Thyroid gland (tissue), 4 donors: ENCODE data around the gene ENTPD6. TPM values are rescaled to one million over a fixed set of nuclear protein-coding genes. Genes with fewer than 3 reads are reported as not detected.
A peak's percentile ranks its signal among the peaks of the same experiment; 100 is the strongest.
"Not testable (repeated sequence)": the region's sequence is repeated elsewhere in the genome, so short reads cannot be mapped to it uniquely, and the experiment has no call there.

Source experiments
- DNase-seq, 2 donors: peaks; one replicate each; pipeline ENCODE4 v3.0.0-alpha.2; 2019
- H3K27ac ChIP-seq, 3 donors: fragments of 200-600 bp; sonication (generic); 1 replicate in 2 of 3; 2 replicates in 1 of 3; pipeline ENCODE4 v1.5.1; 2016 to 2019; ENCODE audit warnings: mild to moderate bottlenecking in 1 of 3, moderate library complexity in 1 of 3
- H3K27me3 ChIP-seq: fragments of 200-600 bp; sonication (generic); one replicate; pipeline ENCODE4 v1.5.1; 2019
- H3K36me3 ChIP-seq, 2 donors: fragments of 200-600 bp; sonication (generic); one replicate each; pipeline ENCODE4 v1.5.1; 2016 to 2019
- H3K4me1 ChIP-seq, 2 donors: fragments of 200-600 bp; sonication (generic); one replicate each; pipeline ENCODE4 v1.5.1; 2017 to 2019
- H3K4me3 ChIP-seq, 3 donors: fragments of 200-600 bp; sonication (generic); replicated peaks in 1 of 3; 1 replicate in 2 of 3; 2 replicates in 1 of 3; pipeline ENCODE4 v1.5.1; 2016; ENCODE audit warnings: mild to moderate bottlenecking in 1 of 3
- H3K9me3 ChIP-seq: fragments of 200-600 bp; sonication (generic); one replicate; pipeline ENCODE4 v1.5.1; 2017
- POLR2A ChIP-seq, 2 donors: fragments of 450-650 bp; IDR thresholded peaks; one replicate each; pipeline ENCODE4 v1.6.1; 2017; ENCODE audit warnings: antibody characterized with exemption in 2 of 2, mild to moderate bottlenecking in 2 of 2, moderate library complexity in 1 of 2
- WGBS, 2 donors: methylation state at CpG; one replicate each; pipeline ENCODE4 v1.1.5; 2017; 5-methylcytosine and 5-hydroxymethylcytosine counted together
- intact Hi-C: fragments of 100-400 bp; cut with DNase I; formaldehyde crosslinking; loops from one replicate; pipeline ENCODE4 v1.15.1; 2023
- total RNA-seq, 4 donors: library from RNA; depleted of rRNA; stranded (reverse); fragments of >200 nt; gene quantifications; one replicate each; pipeline ENCODE4 v1.2.3, GENCODE V29; 2016
- TF ChIP-seq, protein P1 (sequence below), 6 experiments: fragments of 200-600 bp in 3 of 6; fragments of 450-650 bp in 3 of 6; sonication (generic) in 3 of 6; IDR thresholded peaks; one replicate each; pipeline ENCODE4 v1.5.1; 2016 to 2019; ENCODE audit warnings: antibody characterized with exemption in 6 of 6, mild to moderate bottlenecking in 2 of 6, inconsistent platforms in 1 of 6, moderate library complexity in 1 of 6

The ENTPD6 gene
- total RNA-seq, 4 donors from 2014 or later, result 51.6 to 75.6 (median 64.9) TPM

DNA sequence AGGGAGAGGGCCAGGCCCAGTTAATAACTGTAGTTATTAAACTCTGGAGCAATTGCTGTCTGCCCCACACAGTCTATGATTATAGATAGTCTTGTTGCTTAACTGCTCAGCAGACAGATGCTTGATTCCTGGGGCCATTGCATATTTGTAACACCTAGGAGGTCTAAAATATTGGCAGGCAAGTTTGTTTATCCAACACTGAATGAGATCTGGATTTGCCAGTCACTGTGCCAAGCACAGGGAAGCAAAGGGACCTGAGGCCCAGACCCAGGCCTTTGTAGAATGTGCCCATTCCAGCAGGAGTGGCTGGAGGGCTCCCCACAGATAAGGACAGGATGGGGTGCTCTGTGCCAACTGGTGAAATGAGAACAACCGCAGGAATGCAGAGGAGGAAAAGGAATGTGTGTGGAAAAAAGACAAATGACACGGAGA, 17.6 kb upstream of the ENTPD6 start:
- Histone ChIP-seq H3K4me1 (peaks cover 7 to 18% of the 10 kb centered on the region in 2 donors), H3K4me3 (no peak overlapping the region), H3K27me3 (no peaks in the 10 kb centered on the region), H3K27ac (peak overlapping the region; percentile 30 to 56 (median 54)), H3K9me3 (no peaks in the 10 kb centered on the region), H3K36me3 (no peaks in the 10 kb centered on the region)
- DNase-seq, result peak; percentile 75 to 81
- WGBS, 2 donors, result 29 to 49% methylated on average over 2 of the region's 2 CpGs
- no peak for TF ChIP-seq POLR2A (IDR thresholded peaks at IDR 0.05)
- TF ChIP-seq, protein P1, sequence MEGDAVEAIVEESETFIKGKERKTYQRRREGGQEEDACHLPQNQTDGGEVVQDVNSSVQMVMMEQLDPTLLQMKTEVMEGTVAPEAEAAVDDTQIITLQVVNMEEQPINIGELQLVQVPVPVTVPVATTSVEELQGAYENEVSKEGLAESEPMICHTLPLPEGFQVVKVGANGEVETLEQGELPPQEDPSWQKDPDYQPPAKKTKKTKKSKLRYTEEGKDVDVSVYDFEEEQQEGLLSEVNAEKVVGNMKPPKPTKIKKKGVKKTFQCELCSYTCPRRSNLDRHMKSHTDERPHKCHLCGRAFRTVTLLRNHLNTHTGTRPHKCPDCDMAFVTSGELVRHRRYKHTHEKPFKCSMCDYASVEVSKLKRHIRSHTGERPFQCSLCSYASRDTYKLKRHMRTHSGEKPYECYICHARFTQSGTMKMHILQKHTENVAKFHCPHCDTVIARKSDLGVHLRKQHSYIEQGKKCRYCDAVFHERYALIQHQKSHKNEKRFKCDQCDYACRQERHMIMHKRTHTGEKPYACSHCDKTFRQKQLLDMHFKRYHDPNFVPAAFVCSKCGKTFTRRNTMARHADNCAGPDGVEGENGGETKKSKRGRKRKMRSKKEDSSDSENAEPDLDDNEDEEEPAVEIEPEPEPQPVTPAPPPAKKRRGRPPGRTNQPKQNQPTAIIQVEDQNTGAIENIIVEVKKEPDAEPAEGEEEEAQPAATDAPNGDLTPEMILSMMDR (IDR thresholded peaks at IDR 0.05), result peak in 1 of 6 experiments; percentile 9
- intact Hi-C loops, result loop anchor here (2.0 to 5.0 kb wide), 2 partner anchors 116 to 183 kb away; no protein-coding TSS in a partner anchor

DNA sequence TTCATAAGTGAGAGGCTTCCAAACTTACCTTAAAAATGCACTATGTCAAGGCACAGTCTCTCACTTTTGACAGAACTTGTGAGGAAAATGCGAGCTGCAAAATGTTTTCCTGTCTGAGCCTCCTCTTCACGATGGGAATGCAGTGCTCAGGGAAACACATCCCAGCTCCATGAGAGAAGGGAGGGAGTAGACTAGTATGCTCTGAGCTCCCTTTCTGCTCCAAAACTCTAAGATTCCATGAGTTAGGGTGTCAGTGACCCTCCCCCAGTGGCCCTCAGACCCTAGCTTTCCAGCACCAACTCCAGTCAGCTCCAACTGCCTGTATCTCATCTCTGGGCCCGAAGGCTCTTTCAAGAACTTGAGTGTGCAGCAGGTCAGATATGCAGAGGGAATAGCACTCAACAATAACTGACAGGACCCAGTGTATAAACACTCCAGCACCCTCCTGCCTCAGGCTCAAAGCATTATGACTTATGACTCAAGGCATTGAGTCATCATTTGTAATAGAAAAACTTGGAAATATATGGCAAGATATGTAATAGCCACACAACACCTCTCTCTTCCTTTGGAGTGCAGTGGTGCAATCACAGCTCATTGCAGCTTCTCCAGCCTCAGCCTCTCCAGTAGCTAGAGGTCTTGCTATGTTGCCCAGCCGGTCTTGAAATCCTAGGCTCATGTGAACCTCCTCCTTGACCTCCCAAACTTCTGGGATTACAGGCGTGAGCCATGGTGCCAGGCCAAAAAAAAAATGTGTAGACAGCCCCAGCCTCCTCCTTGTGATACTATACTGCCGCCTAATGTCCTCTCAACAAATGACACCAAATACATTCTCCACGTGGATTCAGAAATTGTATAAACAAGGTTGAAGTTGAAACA, 16.7 kb upstream of the ENTPD6 start:
- intact Hi-C loops, result loop anchor here (2.0 to 5.0 kb wide), 2 partner anchors 116 to 184 kb away; no protein-coding TSS in a partner anchor
- H3K27ac ChIP-seq, result peak overlapping the region; percentile 11 to 56 (median 30)
- H3K4me1 ChIP-seq, result peaks cover 7 to 18% of the 10 kb centered on the region in 2 donors
- WGBS, 2 donors, result 28 to 31% methylated on average over 7 of the region's 7 CpGs
- DNase-seq, result peak; percentile 49 to 54
- no peaks in the 10 kb centered on the region for H3K9me3 ChIP-seq
- no peak for TF ChIP-seq POLR2A (IDR thresholded peaks at IDR 0.05)
- TF ChIP-seq, protein P1 (IDR thresholded peaks at IDR 0.05), result peak; percentile 37 to 98 (median 87)
- H3K36me3 ChIP-seq, result no peaks in the 10 kb centered on the region
- H3K27me3 ChIP-seq, result no peaks in the 10 kb centered on the region
- no peak overlapping the region for H3K4me3 ChIP-seq

DNA sequence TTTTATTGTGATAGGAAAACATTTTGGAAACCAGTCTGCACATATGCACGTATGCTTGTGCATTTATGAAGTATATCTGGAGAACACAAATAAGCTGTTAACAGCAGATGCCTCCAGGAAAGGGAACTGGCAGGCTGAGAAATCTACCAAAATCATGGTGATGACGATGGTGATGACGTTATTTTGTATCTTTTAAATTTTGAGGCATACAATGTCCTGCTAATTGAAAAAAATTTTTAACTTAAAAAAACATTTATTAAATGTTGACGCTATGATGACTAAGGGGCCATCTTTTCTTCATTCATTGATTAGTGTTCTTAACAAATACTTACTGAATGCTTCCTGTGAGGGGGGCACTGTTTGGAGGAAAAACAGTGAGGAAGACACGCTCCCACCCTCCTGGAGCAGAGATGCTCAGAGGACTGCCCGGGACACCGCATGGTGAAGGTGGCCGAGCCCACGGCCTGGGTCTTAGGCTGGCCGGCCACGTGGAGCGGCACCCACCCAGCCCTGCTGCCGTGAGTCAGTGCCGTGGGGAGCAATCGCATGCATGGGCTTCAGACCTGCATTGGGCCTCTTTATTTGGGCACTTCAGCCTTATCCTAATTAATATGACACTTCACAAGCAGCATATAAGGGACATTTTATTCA, 15.9 kb upstream of the ENTPD6 start:
- no peak for TF ChIP-seq POLR2A (IDR thresholded peaks at IDR 0.05)
- TF ChIP-seq, protein P1 (IDR thresholded peaks at IDR 0.05), result no peak
- Histone ChIP-seq H3K9me3 (no peaks in the 10 kb centered on the region), H3K36me3 (no peaks in the 10 kb centered on the region), H3K27ac (no peak overlapping the region), H3K27me3 (no peaks in the 10 kb centered on the region), H3K4me1 (peaks cover 7 to 18% of the 10 kb centered on the region in 2 donors), H3K4me3 (no peak overlapping the region)
- no peak for DNase-seq
- intact Hi-C loops, result loop anchor here (2.0 to 5.0 kb wide), 2 partner anchors 117 to 185 kb away; no protein-coding TSS in a partner anchor
- 59 to 62% methylated on average over 15 of the region's 15 CpGs for WGBS, 2 donors

DNA sequence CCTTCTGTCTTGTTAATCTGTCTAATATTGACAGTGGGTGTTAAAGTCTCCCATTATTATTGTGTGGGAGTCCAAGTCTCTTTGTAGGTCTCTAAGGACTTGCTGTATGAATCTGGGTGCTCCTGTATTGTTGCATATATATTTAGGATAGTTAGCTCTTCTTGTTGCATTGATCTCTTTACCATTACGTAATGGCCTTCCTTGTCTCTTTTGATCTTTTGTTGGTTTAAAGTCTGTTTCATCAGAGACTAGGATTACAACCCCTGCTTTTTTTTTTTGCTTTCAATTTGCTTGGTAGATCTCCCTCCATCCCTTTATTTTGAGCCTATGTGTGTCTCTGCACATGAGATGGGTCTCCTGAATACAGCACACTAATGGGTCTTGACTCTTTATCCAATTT, 11.1 kb upstream of the ENTPD6 start:
- intact Hi-C loops, H3K9me3 ChIP-seq: not testable (repeated sequence)

DNA sequence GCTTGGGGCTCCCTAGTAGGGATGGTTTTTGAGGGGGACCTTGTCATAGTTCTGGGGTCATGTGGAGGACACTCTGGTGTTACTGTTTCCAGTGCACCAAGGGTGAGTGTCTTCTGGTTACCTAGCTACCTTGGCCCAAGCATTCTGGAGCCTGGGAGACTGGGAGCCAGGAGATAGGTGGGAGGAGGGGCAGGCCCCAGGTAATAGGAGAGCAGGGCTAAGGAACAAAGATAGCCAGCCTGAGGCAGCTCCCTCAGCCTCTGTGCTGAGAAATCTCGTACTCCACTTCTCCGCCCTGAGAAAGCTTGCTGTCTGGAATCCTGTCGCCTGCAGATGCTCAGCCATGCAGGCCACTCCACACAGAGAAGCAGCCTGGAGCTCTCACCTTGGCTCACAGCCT, 8.3 kb upstream of the ENTPD6 start:
- DNase-seq, result no peak
- H3K27ac ChIP-seq, result no peak overlapping the region
- H3K9me3 ChIP-seq, result no peaks in the 10 kb centered on the region
- WGBS, 2 donors, result 91 to 97% methylated on average over 3 of the region's 3 CpGs
- TF ChIP-seq, protein P1 (IDR thresholded peaks at IDR 0.05), result no peak
- TF ChIP-seq POLR2A (IDR thresholded peaks at IDR 0.05), result no peak
- H3K4me3 ChIP-seq, result no peak overlapping the region
- no peaks in the 10 kb centered on the region for H3K4me1 ChIP-seq
- no peaks in the 10 kb centered on the region for H3K27me3 ChIP-seq
- H3K36me3 ChIP-seq, result no peaks in the 10 kb centered on the region
- intact Hi-C loops, result no loop called here

More for the DNA sequence above, 11.1 kb upstream of the ENTPD6 start:
- not testable (repeated sequence) for DNase-seq, H3K27ac ChIP-seq, H3K4me3 ChIP-seq, H3K36me3 ChIP-seq, H3K27me3 ChIP-seq, H3K4me1 ChIP-seq
- WGBS, 2 donors, result 96 to 98% methylated on average over 1 of the region's 1 CpG
